GM12878 (cell line): Measurements from ENCODE around the gene SEL1L3. TPM values are rescaled to one million over a fixed set of nuclear protein-coding genes. Genes with fewer than 3 reads are reported as not detected.

Experiments
- BCL11A ChIP-seq: IDR thresholded peaks from 2 replicates; pipeline ENCODE4 v1.6.1; 2011; ENCODE audit warnings: low read depth, low read length
- CEBPZ ChIP-seq: fragments of 150-350 bp; IDR thresholded peaks from 2 replicates; pipeline ENCODE4 v1.6.1; 2016; ENCODE audit warnings: low read depth, low read length
- MXI1 ChIP-seq: fragments of 150-350 bp; IDR thresholded peaks from 2 replicates; pipeline ENCODE4 v1.6.1; 2011; ENCODE audit warnings: low read depth, mild to moderate bottlenecking, inconsistent platforms, low read length, improper control_type of control experiment
- MYC ChIP-seq: IDR thresholded peaks from 2 replicates; pipeline ENCODE4 v1.6.1; 2011; ENCODE audit warnings: mild to moderate bottlenecking, low read length, moderate library complexity, inconsistent platforms; ENCODE audit not compliant: insufficient read depth, insufficient replicate concordance, insufficient read length, severe bottlenecking
- polyA plus RNA-seq, 11 experiments: library from polyadenylated mRNA; depleted of rRNA in 4 of 11; unstranded in 6 of 11; stranded (reverse) in 5 of 11; fragments of >200 nt; fragmentation: Nextera tagmentation in 4 of 11; fragmentation: Illumina TruSeq in 1 of 11; extraction: Ambion mirVana in 4 of 11; extraction: Trizol in 1 of 11; gene quantifications; 1 replicate in 1 of 11; 2 replicates in 10 of 11; pipeline versions ENCODE4 v1.2.1 to v1.2.3, GENCODE V29; 2011 to 2016; ENCODE audit warnings: inconsistent platforms in 2 of 11, missing spikeins in 2 of 11, low read depth in 1 of 11
- total RNA-seq, 4 experiments: library from RNA; depleted of rRNA in 3 of 4; stranded (reverse); fragments of >200 nt in 3 of 4; fragmentation: Illumina TruSeq in 1 of 4; extraction: Trizol in 1 of 4; gene quantifications; 2 replicates each; pipeline versions ENCODE4 v1.2.1 to v1.2.3, GENCODE V29; 2013 to 2021
- TF ChIP-seq, protein P1 (sequence below): fragments of 450-650 bp; formaldehyde crosslinking; IDR thresholded peaks from 2 replicates; pipeline ENCODE4 v1.4.0; 2022; ENCODE audit warnings: mild to moderate bottlenecking, moderate library complexity
- TF ChIP-seq, protein P2 (sequence below): IDR thresholded peaks from 2 replicates; pipeline ENCODE4 v1.6.1; 2012; ENCODE audit warnings: low read depth, low read length, improper control_type of control experiment

SEL1L3 gene
- total and polyA plus RNA-seq, 10 of the 15 experiments (the other 5 are each of a cell fraction or from before 2014, with no cell fraction given) = 20.4 to 82.2 (median 47.3) TPM

- TF ChIP-seq CEBPZ (no peak), MYC (no peak), BCL11A (no peak), MXI1 (no peak)
- TF ChIP-seq, protein P1, sequence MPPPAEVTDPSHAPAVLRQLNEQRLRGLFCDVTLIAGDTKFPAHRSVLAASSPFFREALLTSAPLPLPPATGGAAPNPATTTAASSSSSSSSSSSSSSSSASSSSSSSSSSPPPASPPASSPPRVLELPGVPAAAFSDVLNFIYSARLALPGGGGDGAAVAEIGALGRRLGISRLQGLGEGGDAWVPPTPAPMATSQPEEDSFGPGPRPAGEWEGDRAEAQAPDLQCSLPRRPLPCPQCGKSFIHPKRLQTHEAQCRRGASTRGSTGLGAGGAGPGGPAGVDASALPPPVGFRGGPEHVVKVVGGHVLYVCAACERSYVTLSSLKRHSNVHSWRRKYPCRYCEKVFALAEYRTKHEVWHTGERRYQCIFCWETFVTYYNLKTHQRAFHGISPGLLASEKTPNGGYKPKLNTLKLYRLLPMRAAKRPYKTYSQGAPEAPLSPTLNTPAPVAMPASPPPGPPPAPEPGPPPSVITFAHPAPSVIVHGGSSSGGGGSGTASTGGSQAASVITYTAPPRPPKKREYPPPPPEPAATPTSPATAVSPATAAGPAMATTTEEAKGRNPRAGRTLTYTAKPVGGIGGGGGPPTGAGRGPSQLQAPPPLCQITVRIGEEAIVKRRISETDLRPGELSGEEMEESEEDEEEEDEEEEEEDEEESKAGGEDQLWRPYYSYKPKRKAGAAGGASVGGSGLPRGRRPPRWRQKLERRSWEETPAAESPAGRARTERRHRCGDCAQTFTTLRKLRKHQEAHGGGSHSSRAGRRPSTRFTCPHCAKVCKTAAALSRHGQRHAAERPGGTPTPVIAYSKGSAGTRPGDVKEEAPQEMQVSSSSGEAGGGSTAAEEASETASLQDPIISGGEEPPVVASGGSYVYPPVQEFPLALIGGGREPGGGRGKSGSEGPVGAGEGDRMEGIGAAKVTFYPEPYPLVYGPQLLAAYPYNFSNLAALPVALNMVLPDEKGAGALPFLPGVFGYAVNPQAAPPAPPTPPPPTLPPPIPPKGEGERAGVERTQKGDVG (CRISPR knock-in tag) = no peak
- TF ChIP-seq, protein P2, sequence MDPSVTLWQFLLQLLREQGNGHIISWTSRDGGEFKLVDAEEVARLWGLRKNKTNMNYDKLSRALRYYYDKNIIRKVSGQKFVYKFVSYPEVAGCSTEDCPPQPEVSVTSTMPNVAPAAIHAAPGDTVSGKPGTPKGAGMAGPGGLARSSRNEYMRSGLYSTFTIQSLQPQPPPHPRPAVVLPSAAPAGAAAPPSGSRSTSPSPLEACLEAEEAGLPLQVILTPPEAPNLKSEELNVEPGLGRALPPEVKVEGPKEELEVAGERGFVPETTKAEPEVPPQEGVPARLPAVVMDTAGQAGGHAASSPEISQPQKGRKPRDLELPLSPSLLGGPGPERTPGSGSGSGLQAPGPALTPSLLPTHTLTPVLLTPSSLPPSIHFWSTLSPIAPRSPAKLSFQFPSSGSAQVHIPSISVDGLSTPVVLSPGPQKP = no peak
Measured at GRCh38 chr4:25783126-25783525, 79.7 kb downstream of the SEL1L3 start (continued).
